Thymus (tissue), 11 donors: ENCODE data around the gene CD247. TPM values are rescaled to one million over a fixed set of nuclear protein-coding genes. Genes with fewer than 3 reads are reported as not detected.
A peak's percentile ranks its signal among the peaks of the same experiment; 100 is the strongest.

ENCODE experiments used
- DNase-seq, 9 donors: peaks; one replicate each; pipeline ENCODE4 v3.0.0-alpha.2; 2013; ENCODE audit warnings: low spot score in 9 of 9, low read depth in 6 of 9, missing footprints in 1 of 9
- H3K27ac ChIP-seq, 2 donors: one replicate each; pipeline ENCODE4 v1.5.1; 2013; ENCODE audit warnings: control low read depth in 1 of 2, low read depth in 1 of 2, low read length in 1 of 2, mild to moderate bottlenecking in 1 of 2, moderate library complexity in 1 of 2
- H3K27me3 ChIP-seq, 2 donors: one replicate each; pipeline ENCODE4 v1.5.1; 2013; ENCODE audit warnings: low read length in 1 of 2; ENCODE audit not compliant: control insufficient read depth in 2 of 2, insufficient read depth in 1 of 2
- H3K36me3 ChIP-seq, 2 donors: one replicate each; pipeline ENCODE4 v1.5.1; 2013; ENCODE audit warnings: low read length in 1 of 2, mild to moderate bottlenecking in 1 of 2, moderate library complexity in 1 of 2; ENCODE audit not compliant: control insufficient read depth in 2 of 2, insufficient read depth in 2 of 2
- H3K4me1 ChIP-seq, 2 donors: one replicate each; pipeline ENCODE4 v1.5.1; 2013; ENCODE audit warnings: low read length in 2 of 2; ENCODE audit not compliant: control insufficient read depth in 2 of 2, insufficient read depth in 2 of 2
- H3K4me3 ChIP-seq, 2 donors: one replicate each; pipeline ENCODE4 v1.5.1; 2013; ENCODE audit warnings: low read length in 2 of 2, control low read depth in 1 of 2, mild to moderate bottlenecking in 1 of 2
- H3K9me3 ChIP-seq, 2 donors: one replicate each; pipeline ENCODE4 v1.5.1; 2013; ENCODE audit warnings: low read length in 1 of 2, mild to moderate bottlenecking in 1 of 2; ENCODE audit not compliant: control insufficient read depth in 2 of 2, insufficient read depth in 1 of 2
- WGBS: extraction: QIAGEN DNeasy Blood & Tissue Kit; methylation state at CpG from one replicate; pipeline ENCODE4 v1.1.7; 2013; 5-methylcytosine and 5-hydroxymethylcytosine counted together
- polyA plus RNA-seq: library from polyadenylated mRNA; stranded (reverse); fragments of 200-250 nt; gene quantifications from one replicate; pipeline ENCODE4 v1.2.3, GENCODE V29; 2013
- total RNA-seq: library from RNA; stranded (reverse); fragments of 120-200 nt; gene quantifications from one replicate; pipeline ENCODE4 v1.2.4, GENCODE V29; 2013
- donor health status: healthy.

Gene CD247
- total and polyA plus RNA-seq, 2 donors = 114 to 252 TPM

DNA sequence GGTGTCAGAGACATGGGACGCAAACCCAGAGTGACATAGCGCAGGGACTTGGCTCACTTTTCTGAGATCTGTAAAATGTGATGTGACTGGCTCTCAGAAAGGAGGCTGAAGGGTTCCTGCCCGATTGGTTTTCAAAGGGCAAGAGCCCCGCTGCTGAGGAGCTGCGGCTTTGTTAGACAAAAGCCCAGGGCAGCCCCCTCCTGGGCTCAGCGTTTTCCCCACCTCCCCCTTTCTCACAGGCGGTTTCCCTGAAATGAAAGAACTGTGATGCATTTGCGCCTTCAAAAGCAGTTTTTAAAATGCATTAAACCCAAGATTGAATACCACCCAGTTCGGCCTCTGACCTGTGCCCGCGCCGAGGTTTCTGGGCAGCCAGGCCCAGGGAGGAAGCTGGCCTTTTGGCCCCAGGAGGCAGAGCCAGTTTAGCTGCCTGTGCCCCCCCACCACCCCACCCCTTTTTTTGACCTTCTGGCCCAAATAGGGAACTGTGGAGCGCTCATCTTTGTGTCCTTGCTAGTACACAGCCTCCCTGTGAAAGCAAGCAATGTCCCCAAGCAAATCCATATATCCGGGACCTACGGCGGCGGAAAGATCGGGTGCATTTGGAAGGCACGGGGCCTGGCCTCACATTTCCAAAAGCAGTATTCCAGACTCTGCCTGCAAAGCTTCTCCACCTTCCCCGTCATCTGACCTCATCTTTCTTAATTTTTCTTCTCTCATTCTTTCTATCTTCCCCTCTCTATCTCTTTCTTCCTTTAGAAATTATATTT, 28.6 kb downstream of the CD247 start:
- Histone ChIP-seq H3K9me3 (no peaks in the 10 kb centered on the region), H3K27me3 (no peaks in the 10 kb centered on the region), H3K4me1 (peaks cover 54 to 96% of the 10 kb centered on the region in 2 donors), H3K27ac (peak overlapping the region; percentile 55 to 78), H3K4me3 (no peak overlapping the region), H3K36me3 (peaks cover 20 to 58% of the 10 kb centered on the region in 2 donors)
- DNase-seq = peak in 2 of 9 donors; percentile 53 to 73
- 79% methylated on average over 20 of the region's 20 CpGs for WGBS

DNA sequence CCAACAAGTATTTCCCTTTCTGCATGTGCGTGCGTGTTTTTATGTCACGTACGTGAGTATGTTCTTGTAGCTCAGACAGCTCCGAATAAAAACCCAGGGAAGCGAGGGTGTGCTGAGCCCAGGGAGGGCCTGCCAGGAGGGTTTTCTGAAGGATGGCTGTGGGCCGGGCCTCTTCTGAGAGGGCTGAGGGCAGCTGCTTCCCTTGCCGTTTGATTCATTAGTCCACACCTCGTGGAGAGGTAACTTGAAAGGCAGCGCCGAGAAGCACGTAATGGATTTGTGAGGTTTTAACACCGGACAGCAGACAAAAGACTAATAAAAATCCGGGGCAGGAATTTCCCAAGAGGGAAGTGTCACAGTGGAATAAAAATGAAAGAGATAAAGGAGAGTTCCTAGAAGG, 29.5 kb downstream of the CD247 start:
- Histone ChIP-seq H3K4me3 (no peak overlapping the region), H3K36me3 (peaks cover 17 to 57% of the 10 kb centered on the region in 2 donors), H3K27me3 (no peaks in the 10 kb centered on the region), H3K4me1 (peaks cover 51 to 96% of the 10 kb centered on the region in 2 donors), H3K9me3 (no peaks in the 10 kb centered on the region), H3K27ac (peak overlapping the region in 1 of 2 donors; percentile 78)
- DNase-seq = no peak
- WGBS = 70% methylated on average over 14 of the region's 14 CpGs

DNA sequence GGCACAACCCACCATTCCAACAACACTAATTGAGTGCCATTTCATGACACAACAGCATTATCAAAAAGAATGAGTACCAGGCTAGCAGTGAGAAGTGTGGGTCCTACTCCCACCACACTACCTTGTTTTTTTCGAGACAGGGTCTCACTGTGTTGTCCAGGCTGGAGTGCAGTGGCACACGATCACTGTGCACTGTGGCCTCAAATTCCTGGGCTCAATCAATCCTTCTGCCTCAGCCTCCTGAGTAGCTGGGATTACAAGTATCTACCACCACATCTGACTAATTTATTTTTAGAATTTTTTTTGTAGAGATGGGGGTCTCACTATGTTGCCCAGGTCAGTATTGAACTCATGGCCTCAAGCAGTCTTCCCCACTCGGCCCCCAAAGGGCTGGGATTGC, 30.7 kb downstream of the CD247 start:
- WGBS = 97% methylated on average over 3 of the region's 3 CpGs
- peaks cover 50 to 96% of the 10 kb centered on the region in 2 donors for H3K4me1 ChIP-seq
- no peak overlapping the region for H3K4me3 ChIP-seq
- no peaks in the 10 kb centered on the region for H3K9me3 ChIP-seq
- H3K27ac ChIP-seq = peak overlapping the region in 1 of 2 donors; percentile 23
- no peak for DNase-seq
- peaks cover 16 to 59% of the 10 kb centered on the region in 2 donors for H3K36me3 ChIP-seq
- H3K27me3 ChIP-seq = no peaks in the 10 kb centered on the region

DNA sequence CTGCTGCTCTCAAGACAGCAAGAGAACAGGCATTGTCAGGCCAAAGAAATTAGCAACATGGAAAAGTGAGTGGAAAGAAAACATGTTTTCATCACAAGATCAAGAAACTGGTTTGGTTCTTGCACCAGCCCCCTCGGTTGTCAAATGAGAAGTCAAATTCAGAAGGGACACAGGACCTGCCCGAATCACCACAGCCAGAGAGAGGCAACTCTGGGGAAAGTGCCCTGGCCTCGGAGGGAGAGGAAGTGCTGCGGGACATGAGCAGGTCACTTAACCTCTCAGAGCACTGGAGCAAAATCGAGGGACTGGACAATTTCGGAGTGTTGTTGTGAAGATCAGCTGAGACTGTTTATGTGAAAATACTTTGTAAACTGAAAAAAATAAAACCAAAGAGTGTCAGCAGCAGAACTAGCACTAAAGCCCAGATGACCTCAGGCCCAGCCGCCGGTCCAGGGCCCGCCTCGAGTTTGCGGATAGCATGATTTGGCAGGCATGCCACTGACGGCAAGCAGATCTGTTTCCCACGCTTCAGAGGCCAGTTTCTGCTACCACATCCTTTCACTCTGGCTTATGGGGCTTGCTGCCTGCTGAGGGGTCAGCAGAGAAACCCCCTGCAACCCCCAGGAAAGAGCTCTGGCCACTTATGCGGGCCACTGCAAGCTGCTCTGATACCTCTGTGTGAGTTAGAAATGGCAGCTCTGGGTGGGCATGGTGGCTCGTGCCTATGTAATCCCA, 32.1 kb downstream of the CD247 start:
- Histone ChIP-seq H3K27me3 (no peaks in the 10 kb centered on the region), H3K9me3 (peaks cover 0 to 3% of the 10 kb centered on the region in 2 donors), H3K4me1 (peaks cover 55 to 96% of the 10 kb centered on the region in 2 donors), H3K27ac (peak overlapping the region; percentile 13 to 74), H3K4me3 (no peak overlapping the region), H3K36me3 (peaks cover 17 to 62% of the 10 kb centered on the region in 2 donors)
- no peak for DNase-seq
- WGBS = 91% methylated on average over 15 of the region's 15 CpGs

DNA sequence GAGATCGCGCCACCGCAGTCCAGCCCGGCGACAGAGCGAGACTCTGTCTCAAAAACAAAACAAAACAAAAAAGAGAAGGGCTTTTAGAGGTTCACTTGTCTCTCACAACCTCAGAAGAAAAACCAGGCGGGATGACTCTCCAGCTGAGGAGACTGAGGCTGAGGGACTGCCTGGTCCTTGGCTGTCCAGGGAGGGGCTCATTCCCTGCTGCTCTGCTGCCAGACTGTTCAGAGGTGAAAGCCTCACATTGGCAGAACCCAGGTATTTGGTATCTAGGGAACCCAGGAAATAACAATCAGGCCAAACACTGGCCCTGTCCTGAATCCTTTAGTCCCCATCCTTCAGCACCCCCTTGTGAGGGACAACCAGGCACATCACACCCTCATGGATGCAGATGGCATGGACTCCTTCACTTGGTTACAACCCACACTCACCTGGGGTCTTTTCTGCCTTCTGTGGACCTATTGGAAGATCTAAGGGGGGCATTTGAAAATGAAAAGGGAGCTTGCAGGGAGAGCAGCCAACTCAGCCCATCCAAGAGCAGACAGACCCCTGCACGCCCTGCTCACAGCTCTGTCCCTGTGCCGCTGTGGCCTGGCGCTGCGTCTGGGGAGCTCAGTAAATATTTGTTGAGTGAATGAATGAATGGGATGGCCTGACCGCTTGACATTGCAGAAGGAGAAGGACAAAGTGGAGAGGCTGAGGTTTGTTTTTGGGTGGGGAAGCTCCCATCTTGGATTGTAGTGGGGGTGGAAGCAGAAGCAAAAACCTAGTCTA, 33.4 kb downstream of the CD247 start:
- WGBS = 92% methylated on average over 12 of the region's 12 CpGs
- Histone ChIP-seq H3K4me1 (peaks cover 52 to 95% of the 10 kb centered on the region in 2 donors), H3K36me3 (peaks cover 17 to 69% of the 10 kb centered on the region in 2 donors)

DNA sequence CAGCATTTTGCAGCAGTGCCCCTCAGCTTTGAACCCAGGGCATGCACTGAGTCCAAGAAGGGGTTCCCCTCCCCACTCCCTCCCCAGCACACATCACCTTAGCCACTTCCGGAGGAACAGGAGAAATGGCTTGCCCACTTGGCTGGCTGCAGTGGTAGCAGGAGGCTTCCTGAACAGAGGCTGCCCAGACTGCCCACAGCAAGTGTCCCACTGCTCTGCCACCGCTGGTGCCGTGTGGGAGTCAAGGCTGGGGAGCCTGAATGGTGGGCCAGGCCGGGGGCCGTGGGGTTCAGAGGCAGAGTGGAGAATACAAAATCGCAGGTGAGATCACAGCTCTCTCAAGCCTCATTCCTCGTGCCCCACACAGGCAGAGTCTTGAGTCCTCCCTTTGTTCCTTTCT, 34.5 kb downstream of the CD247 start:
- Histone ChIP-seq H3K4me3 (no peak overlapping the region), H3K36me3 (peaks cover 25 to 74% of the 10 kb centered on the region in 2 donors), H3K27ac (peak overlapping the region; percentile 57 to 68), H3K27me3 (no peaks in the 10 kb centered on the region), H3K4me1 (peaks cover 54 to 94% of the 10 kb centered on the region in 2 donors), H3K9me3 (peaks cover 0 to 3% of the 10 kb centered on the region in 2 donors)
- DNase-seq = no peak
- WGBS = 64% methylated on average over 7 of the region's 7 CpGs

More for the DNA sequence above, 33.4 kb downstream of the CD247 start:
- H3K27ac ChIP-seq = peak overlapping the region; percentile 58 to 68
- DNase-seq = no peak
- H3K9me3 ChIP-seq = peaks cover 0 to 3% of the 10 kb centered on the region in 2 donors
- H3K4me3 ChIP-seq = no peak overlapping the region
- H3K27me3 ChIP-seq = no peaks in the 10 kb centered on the region

DNA sequence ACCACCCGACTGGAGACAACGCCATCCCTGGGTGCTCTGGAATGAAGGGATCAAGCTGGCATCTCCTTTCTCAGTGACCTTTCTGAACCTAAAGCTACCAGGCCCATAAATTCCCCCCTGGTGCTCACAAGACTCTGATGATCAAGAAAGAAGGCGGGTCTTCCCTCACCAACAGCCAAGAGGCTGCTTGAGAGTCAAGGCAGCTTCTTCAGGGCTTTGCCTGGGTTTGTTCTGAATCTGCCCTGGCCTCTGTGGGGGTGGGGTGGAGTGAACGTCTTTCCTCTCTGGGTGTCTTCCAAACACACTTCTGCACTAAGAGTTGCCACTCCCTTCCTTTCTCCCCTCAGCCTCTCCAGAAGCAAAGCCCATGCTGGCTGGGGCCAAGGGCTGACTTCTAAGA, 36.1 kb downstream of the CD247 start:
- 68% methylated on average over 4 of the region's 4 CpGs for WGBS
- no peaks in the 10 kb centered on the region for H3K27me3 ChIP-seq
- peak overlapping the region; percentile 71 to 90 for H3K27ac ChIP-seq
- H3K4me1 ChIP-seq = peaks cover 65 to 94% of the 10 kb centered on the region in 2 donors
- DNase-seq = peak in 3 of 9 donors; percentile 53 to 76 (median 58)
- no peak overlapping the region for H3K4me3 ChIP-seq
- H3K9me3 ChIP-seq = peaks cover 0 to 3% of the 10 kb centered on the region in 2 donors
- peaks cover 25 to 70% of the 10 kb centered on the region in 2 donors for H3K36me3 ChIP-seq

DNA sequence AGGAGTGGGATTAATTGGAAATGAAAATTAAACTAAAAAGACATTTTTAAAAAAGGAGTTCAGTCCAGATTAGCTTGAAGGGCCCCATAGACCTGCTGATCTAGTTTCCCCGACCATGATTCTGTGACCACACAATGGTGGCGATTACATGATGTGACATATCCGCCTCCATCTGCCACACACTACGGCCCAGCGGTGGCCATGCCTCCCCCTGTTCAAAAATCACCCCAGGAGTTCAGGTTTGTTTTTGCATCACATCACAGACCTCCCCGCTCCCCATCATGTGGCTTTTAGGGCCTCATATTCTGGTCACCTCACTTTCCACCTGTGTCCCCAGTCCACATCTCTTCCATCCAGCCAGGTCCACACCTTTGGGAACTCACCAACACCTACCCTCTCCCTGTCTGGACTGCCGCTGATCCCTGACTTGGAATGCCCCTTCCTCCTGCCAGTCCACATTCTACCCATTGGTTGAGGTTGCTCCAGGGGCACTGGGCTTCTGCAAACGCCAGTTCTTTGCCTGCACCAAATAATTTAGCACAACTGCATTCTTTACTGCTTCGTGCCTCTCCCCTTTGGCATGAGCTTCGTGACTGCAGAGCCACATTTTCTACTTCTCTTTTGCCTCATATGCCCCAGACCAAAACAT, 38.9 kb downstream of the CD247 start:
- H3K36me3 ChIP-seq = peaks cover 13 to 63% of the 10 kb centered on the region in 2 donors
- H3K9me3 ChIP-seq = peaks cover 0 to 3% of the 10 kb centered on the region in 2 donors
- H3K4me3 ChIP-seq = no peak overlapping the region
- DNase-seq = no peak
- peak overlapping the region; percentile 71 to 75 for H3K27ac ChIP-seq
- H3K27me3 ChIP-seq = no peaks in the 10 kb centered on the region
- 93% methylated on average over 10 of the region's 10 CpGs for WGBS
- H3K4me1 ChIP-seq = peaks cover 58 to 92% of the 10 kb centered on the region in 2 donors
